ENCODE data around the gene RBM17.
"Not testable (repeated sequence)": the region's sequence is repeated elsewhere in the genome, so short reads cannot be mapped to it uniquely, and the experiment has no call there.

RBM17 gene

GRCh38 chr10:6161921-6162320 lies 73.1 kb downstream of the RBM17 start:
- no peaks in the 10 kb centered on the region for H3K36me3 Mint-ChIP-seq
- no peaks in the 10 kb centered on the region for H3K9me3 Mint-ChIP-seq
- peaks cover 41% of the 10 kb centered on the region for H3K4me1 Mint-ChIP-seq
- ATAC-seq = no peak
- no peaks in the 10 kb centered on the region for H3K27me3 Mint-ChIP-seq
- H3K4me3 Mint-ChIP-seq = no peak overlapping the region
- H3K27ac Mint-ChIP-seq = no peak overlapping the region

GRCh38 chr10:6162589-6163356 lies 73.9 kb downstream of the RBM17 start:
- Mint-ChIP-seq H3K4me3 (peak overlapping the region; percentile 69), H3K9me3 (no peaks in the 10 kb centered on the region), H3K27me3 (no peaks in the 10 kb centered on the region), H3K36me3 (peaks cover 4% of the 10 kb centered on the region), H3K27ac (peak overlapping the region; percentile 94), H3K4me1 (peaks cover 46% of the 10 kb centered on the region)
- no peak for ATAC-seq

- peak overlapping the region; percentile 94 for H3K4me3 Mint-ChIP-seq
- H3K27me3 Mint-ChIP-seq = no peaks in the 10 kb centered on the region
- peaks cover 52% of the 10 kb centered on the region for H3K4me1 Mint-ChIP-seq
- H3K36me3 Mint-ChIP-seq = peaks cover 6% of the 10 kb centered on the region
- no peaks in the 10 kb centered on the region for H3K9me3 Mint-ChIP-seq
- H3K27ac Mint-ChIP-seq = peak overlapping the region; percentile 94
- peak; percentile 98 for ATAC-seq
Observed at GRCh38 chr10:6163364-6164270, 74.8 kb downstream of the RBM17 start.

GRCh38 chr10:6164271-6165095 lies 75.6 kb downstream of the RBM17 start:
- Mint-ChIP-seq H3K27me3 (no peaks in the 10 kb centered on the region), H3K9me3 (no peaks in the 10 kb centered on the region), H3K4me3 (peak overlapping the region; percentile 94), H3K36me3 (peaks cover 6% of the 10 kb centered on the region), H3K27ac (peak overlapping the region; percentile 94), H3K4me1 (peaks cover 61% of the 10 kb centered on the region)
- no peak for ATAC-seq

GRCh38 chr10:6165221-6165725 lies 76.4 kb downstream of the RBM17 start:
- ATAC-seq = no peak
- Mint-ChIP-seq H3K27ac (no peak overlapping the region), H3K9me3 (no peaks in the 10 kb centered on the region), H3K4me3 (peak overlapping the region; percentile 94), H3K36me3 (peaks cover 6% of the 10 kb centered on the region), H3K4me1 (peaks cover 65% of the 10 kb centered on the region), H3K27me3 (no peaks in the 10 kb centered on the region)

GRCh38 chr10:6165933-6166332 lies 77.1 kb downstream of the RBM17 start:
- not testable (repeated sequence) for ATAC-seq, H3K27me3 Mint-ChIP-seq, H3K27ac Mint-ChIP-seq, H3K4me3 Mint-ChIP-seq, H3K36me3 Mint-ChIP-seq, H3K9me3 Mint-ChIP-seq
- peaks cover 71% of the 10 kb centered on the region for H3K4me1 Mint-ChIP-seq
